WTC11 (cell line): Measurements from ENCODE around the gene CDH13. TPM values are rescaled to one million over a fixed set of nuclear protein-coding genes. Genes with fewer than 3 reads are reported as not detected.

ENCODE experiments used
- ATAC-seq: fragments of 200-7000 bp; cut with Tn5 transposase; 2 replicates; pipeline ENCODE4 v1.10.0; 2021; ENCODE audit warnings: mild to moderate bottlenecking, moderate library complexity
- CTCF ChIA-PET: fragments of 300-600 bp; sonication (Branson Sonifier 250); formaldehyde crosslinking; loops from one replicate; lab custom pipeline; 2021; ENCODE audit warnings: antibody characterized with exemption; lab: Charles Lee
- POLR2A ChIA-PET: fragments of 350-600 bp; sonication (Branson Sonifier 250); formaldehyde crosslinking; loops from one replicate; lab custom pipeline; 2021; ENCODE audit warnings: antibody characterized with exemption; lab: Charles Lee
- DNase-seq: peaks from one replicate; pipeline ENCODE4 v3.0.0; 2021; ENCODE audit warnings: low spot score
- H3K27ac Mint-ChIP-seq: 2 replicates; pipeline ENCODE4 v1.8.0; 2021; ENCODE audit warnings: mixed read lengths
- H3K27me3 Mint-ChIP-seq: 2 replicates; pipeline ENCODE4 v1.8.0; 2021; ENCODE audit warnings: low read depth, mild to moderate bottlenecking, moderate library complexity, mixed read lengths
- H3K36me3 Mint-ChIP-seq: 2 replicates; pipeline ENCODE4 v1.8.0; 2021; ENCODE audit warnings: mixed read lengths
- H3K4me1 Mint-ChIP-seq: 2 replicates; pipeline ENCODE4 v1.8.0; 2022; ENCODE audit warnings: mixed read lengths
- H3K4me3 Mint-ChIP-seq: 2 replicates; pipeline ENCODE4 v1.8.0; 2021; ENCODE audit warnings: mild to moderate bottlenecking, moderate library complexity, mixed read lengths
- H3K9me3 Mint-ChIP-seq: 2 replicates; pipeline ENCODE4 v1.8.0; 2021; ENCODE audit warnings: mixed read lengths
- ATF1 ChIP-seq: sonication (generic); formaldehyde crosslinking; IDR thresholded peaks from 2 replicates; pipeline ENCODE4 v1.8.1; 2023; ENCODE audit warnings: mild to moderate bottlenecking, moderate library complexity, missing genetic modification reagents
- CBFB ChIP-seq: sonication (generic); formaldehyde crosslinking; IDR thresholded peaks from 2 replicates; pipeline ENCODE4 v1.8.1; 2022; ENCODE audit warnings: mild to moderate bottlenecking, low read depth, missing genetic modification reagents
- EMX1 ChIP-seq: fragments of 250-450 bp; sonication (Bioruptor Pico); IDR thresholded peaks from 2 replicates; pipeline ENCODE4 v1.8.0; 2021; ENCODE audit warnings: mild to moderate bottlenecking
- FOXK1 ChIP-seq: sonication (generic); formaldehyde crosslinking; IDR thresholded peaks from 2 replicates; pipeline ENCODE4 v1.8.0; 2022; ENCODE audit warnings: mild to moderate bottlenecking, moderate library complexity, missing genetic modification reagents
- GRHL2 ChIP-seq: fragments of 250-450 bp; sonication (Bioruptor Pico); IDR thresholded peaks from 2 replicates; pipeline ENCODE4 v1.8.0; 2022; ENCODE audit warnings: mild to moderate bottlenecking, moderate library complexity; ENCODE audit not compliant: insufficient replicate concordance, severe bottlenecking
- JAZF1 ChIP-seq: fragments of 250-450 bp; sonication (Bioruptor Pico); IDR thresholded peaks from 2 replicates; pipeline ENCODE4 v1.9.0; 2021; ENCODE audit warnings: moderate library complexity, mild to moderate bottlenecking, inconsistent platforms
- JUN ChIP-seq: sonication (generic); formaldehyde crosslinking; IDR thresholded peaks from 2 replicates; pipeline ENCODE4 v1.8.0; 2023; ENCODE audit warnings: mild to moderate bottlenecking, missing genetic modification reagents
- NFYB ChIP-seq: sonication (generic); formaldehyde crosslinking; conservative IDR thresholded peaks from 2 replicates; pipeline ENCODE4 v1.8.0; 2022; ENCODE audit warnings: low read depth, missing genetic modification reagents
- NR2C2 ChIP-seq: sonication (generic); formaldehyde crosslinking; IDR thresholded peaks from 2 replicates; pipeline ENCODE4 v1.8.0; 2022; ENCODE audit warnings: mild to moderate bottlenecking, missing genetic modification reagents
- ZNF396 ChIP-seq: fragments of 250-450 bp; sonication (Bioruptor Pico); IDR thresholded peaks from 2 replicates; pipeline ENCODE4 v1.8.0; 2021; ENCODE audit warnings: mild to moderate bottlenecking, moderate library complexity, borderline replicate concordance
- ZNF423 ChIP-seq: fragments of 250-450 bp; sonication (Bioruptor Pico); IDR thresholded peaks from 2 replicates; pipeline ENCODE4 v2.1.2; 2022; ENCODE audit warnings: mild to moderate bottlenecking, moderate library complexity
- ZNF671 ChIP-seq: fragments of 250-450 bp; sonication (Bioruptor Pico); IDR thresholded peaks from 2 replicates; pipeline ENCODE4 v1.8.0; 2021; ENCODE audit warnings: mild to moderate bottlenecking
- total RNA-seq: library from RNA; stranded (reverse); gene quantifications from 3 replicates; pipeline ENCODE4 v1.2.3, GENCODE V29; 2021
- TF ChIP-seq, protein P1 (sequence below): fragments of 250-450 bp; sonication (Bioruptor Pico); IDR thresholded peaks from 2 replicates; pipeline ENCODE4 v1.9.0; 2021; ENCODE audit warnings: moderate library complexity, mild to moderate bottlenecking, inconsistent platforms, borderline replicate concordance
- TF ChIP-seq, protein P2 (sequence below): sonication (generic); formaldehyde crosslinking; IDR thresholded peaks from 2 replicates; pipeline ENCODE4 v1.8.0; 2023; ENCODE audit warnings: missing genetic modification reagents
- TF ChIP-seq, protein P3 (sequence below): sonication (generic); formaldehyde crosslinking; IDR thresholded peaks from 2 replicates; pipeline ENCODE4 v1.8.0; 2023; ENCODE audit warnings: mild to moderate bottlenecking, missing genetic modification reagents
- TF ChIP-seq, protein P4 (sequence below): sonication (generic); formaldehyde crosslinking; IDR thresholded peaks from 2 replicates; pipeline ENCODE4 v1.8.1; 2023; ENCODE audit warnings: mild to moderate bottlenecking, missing genetic modification reagents, moderate library complexity
- TF ChIP-seq, protein P5 (sequence below): sonication (generic); formaldehyde crosslinking; IDR thresholded peaks from 2 replicates; pipeline ENCODE4 v1.8.1; 2023; ENCODE audit warnings: mild to moderate bottlenecking, moderate library complexity, missing genetic modification reagents
- TF ChIP-seq, protein P6 (sequence below): sonication (generic); formaldehyde crosslinking; IDR thresholded peaks from 2 replicates; pipeline ENCODE4 v1.8.1; 2022; ENCODE audit warnings: mild to moderate bottlenecking, moderate library complexity, missing genetic modification reagents
- TF ChIP-seq, protein P7 (sequence below): sonication (generic); formaldehyde crosslinking; IDR thresholded peaks from 2 replicates; pipeline ENCODE4 v1.8.0; 2022; ENCODE audit warnings: mild to moderate bottlenecking, missing genetic modification reagents
- TF ChIP-seq, protein P8 (sequence below): sonication (generic); formaldehyde crosslinking; IDR thresholded peaks from 2 replicates; pipeline ENCODE4 v1.8.1; 2023; ENCODE audit warnings: mild to moderate bottlenecking, missing genetic modification reagents
- TF ChIP-seq, protein P9 (sequence below): sonication (generic); formaldehyde crosslinking; conservative IDR thresholded peaks from 2 replicates; pipeline ENCODE4 v1.8.1; 2023; ENCODE audit warnings: mild to moderate bottlenecking, low read depth, missing genetic modification reagents, moderate library complexity

CDH13 gene
- total RNA-seq, 1 experiment from 2014 or later = 0.81 TPM

DNA sequence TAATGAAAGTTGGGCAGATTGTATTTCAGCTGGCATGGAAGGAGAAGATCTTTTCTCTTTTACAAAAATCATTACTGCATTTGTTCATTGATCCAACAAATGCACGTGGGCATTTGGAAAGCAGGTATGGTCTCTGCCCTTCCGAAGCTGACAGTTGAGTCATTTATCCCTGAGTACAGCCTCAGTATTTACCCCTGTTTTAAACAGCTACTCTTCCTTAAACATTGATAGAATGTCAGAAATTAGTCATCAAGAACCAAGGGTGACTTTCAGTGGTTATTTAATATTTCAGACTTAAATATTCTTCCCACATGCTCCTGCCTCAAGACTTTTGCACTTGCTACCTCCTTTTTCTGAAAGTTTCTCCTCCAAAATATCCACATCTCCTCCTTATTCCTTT is 954.3 kb downstream of the CDH13 start:
- Mint-ChIP-seq H3K27me3 (peaks cover 46% of the 10 kb centered on the region), H3K9me3 (peaks cover 7% of the 10 kb centered on the region), H3K27ac (no peak overlapping the region)
- ChIA-PET CTCF (no interaction called here), POLR2A (no interaction called here)
- ATAC-seq (no peak), DNase-seq (no peak)
- TF ChIP-seq, protein P1, sequence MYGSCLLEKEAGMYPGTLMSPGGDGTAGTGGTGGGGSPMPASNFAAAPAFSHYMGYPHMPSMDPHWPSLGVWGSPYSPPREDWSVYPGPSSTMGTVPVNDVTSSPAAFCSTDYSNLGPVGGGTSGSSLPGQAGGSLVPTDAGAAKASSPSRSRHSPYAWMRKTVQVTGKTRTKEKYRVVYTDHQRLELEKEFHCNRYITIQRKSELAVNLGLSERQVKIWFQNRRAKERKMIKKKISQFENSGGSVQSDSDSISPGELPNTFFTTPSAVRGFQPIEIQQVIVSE = no peak
- TF ChIP-seq JUN (CRISPR knock-in tag) (no peak), JAZF1 (CRISPR knock-in tag) (no peak), ZNF423 (CRISPR knock-in tag) (no peak), NR2C2 (CRISPR knock-in tag) (no peak), ZNF671 (CRISPR knock-in tag) (no peak), ATF1 (CRISPR knock-in tag) (no peak), CBFB (CRISPR knock-in tag) (no peak)
- TF ChIP-seq, all 79 proteins: peak for 0
- no peak overlapping the region for H3K4me3 Mint-ChIP-seq
- no peaks in the 10 kb centered on the region for H3K36me3 Mint-ChIP-seq
- peaks cover 24% of the 10 kb centered on the region for H3K4me1 Mint-ChIP-seq

DNA sequence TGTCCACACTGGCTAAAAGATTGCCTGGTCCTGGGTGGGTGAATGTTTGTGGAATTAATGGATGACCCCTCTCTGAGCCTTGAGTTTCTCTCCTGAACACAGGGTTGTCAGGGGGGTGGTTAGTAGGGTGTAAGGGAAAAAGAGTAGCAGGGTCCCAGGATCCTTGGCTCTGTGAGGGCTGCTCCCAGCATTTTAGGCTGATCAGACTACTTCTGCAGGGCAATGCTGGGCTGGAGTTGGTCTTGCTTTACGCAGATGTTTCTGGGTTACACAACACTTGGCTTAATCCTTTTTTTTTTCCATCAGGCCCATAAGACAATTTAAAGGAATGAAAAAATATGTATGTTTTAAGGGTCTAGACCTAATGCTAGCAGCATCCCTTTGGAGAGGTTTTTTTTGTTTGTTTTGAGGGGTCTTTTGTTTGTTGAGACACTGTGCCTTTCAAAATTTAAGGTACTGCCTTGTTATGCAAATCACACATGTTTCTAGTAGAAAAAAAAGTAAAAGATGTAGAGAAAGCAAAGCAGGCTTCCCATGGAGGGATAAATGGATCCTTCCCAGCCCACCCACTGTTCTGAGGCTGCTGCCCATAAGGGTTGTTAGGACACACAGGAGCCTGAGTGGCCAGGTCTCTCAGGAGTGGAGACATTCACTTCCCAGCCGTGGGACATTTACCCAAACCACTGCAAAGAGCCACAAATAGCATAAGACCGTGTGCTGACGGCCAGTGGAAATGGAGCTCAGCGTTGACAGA is 955.4 kb downstream of the CDH13 start:
- ATAC-seq (peak; percentile 69), DNase-seq (peak; percentile 22)
- ChIA-PET CTCF (no interaction called here), POLR2A (no interaction called here)
- peaks cover 46% of the 10 kb centered on the region for H3K27me3 Mint-ChIP-seq
- H3K4me3 Mint-ChIP-seq = no peak overlapping the region; the same call in 1 of the 2 replicates
- no peak overlapping the region for H3K27ac Mint-ChIP-seq
- H3K9me3 Mint-ChIP-seq = peaks cover 5% of the 10 kb centered on the region; the same call in 1 of the 2 replicates
- peaks cover 35% of the 10 kb centered on the region for H3K4me1 Mint-ChIP-seq
- no peaks in the 10 kb centered on the region for H3K36me3 Mint-ChIP-seq
- TF ChIP-seq, protein P2, sequence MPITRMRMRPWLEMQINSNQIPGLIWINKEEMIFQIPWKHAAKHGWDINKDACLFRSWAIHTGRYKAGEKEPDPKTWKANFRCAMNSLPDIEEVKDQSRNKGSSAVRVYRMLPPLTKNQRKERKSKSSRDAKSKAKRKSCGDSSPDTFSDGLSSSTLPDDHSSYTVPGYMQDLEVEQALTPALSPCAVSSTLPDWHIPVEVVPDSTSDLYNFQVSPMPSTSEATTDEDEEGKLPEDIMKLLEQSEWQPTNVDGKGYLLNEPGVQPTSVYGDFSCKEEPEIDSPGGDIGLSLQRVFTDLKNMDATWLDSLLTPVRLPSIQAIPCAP = no peak
- TF ChIP-seq, protein P3, sequence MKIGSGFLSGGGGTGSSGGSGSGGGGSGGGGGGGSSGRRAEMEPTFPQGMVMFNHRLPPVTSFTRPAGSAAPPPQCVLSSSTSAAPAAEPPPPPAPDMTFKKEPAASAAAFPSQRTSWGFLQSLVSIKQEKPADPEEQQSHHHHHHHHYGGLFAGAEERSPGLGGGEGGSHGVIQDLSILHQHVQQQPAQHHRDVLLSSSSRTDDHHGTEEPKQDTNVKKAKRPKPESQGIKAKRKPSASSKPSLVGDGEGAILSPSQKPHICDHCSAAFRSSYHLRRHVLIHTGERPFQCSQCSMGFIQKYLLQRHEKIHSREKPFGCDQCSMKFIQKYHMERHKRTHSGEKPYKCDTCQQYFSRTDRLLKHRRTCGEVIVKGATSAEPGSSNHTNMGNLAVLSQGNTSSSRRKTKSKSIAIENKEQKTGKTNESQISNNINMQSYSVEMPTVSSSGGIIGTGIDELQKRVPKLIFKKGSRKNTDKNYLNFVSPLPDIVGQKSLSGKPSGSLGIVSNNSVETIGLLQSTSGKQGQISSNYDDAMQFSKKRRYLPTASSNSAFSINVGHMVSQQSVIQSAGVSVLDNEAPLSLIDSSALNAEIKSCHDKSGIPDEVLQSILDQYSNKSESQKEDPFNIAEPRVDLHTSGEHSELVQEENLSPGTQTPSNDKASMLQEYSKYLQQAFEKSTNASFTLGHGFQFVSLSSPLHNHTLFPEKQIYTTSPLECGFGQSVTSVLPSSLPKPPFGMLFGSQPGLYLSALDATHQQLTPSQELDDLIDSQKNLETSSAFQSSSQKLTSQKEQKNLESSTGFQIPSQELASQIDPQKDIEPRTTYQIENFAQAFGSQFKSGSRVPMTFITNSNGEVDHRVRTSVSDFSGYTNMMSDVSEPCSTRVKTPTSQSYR (CRISPR knock-in tag) = no peak
- TF ChIP-seq ZNF396 (CRISPR knock-in tag) (no peak), EMX1 (CRISPR knock-in tag) (no peak), NFYB (CRISPR knock-in tag) (no peak), FOXK1 (no peak), GRHL2 (CRISPR knock-in tag) (no peak)
- TF ChIP-seq, protein P4, sequence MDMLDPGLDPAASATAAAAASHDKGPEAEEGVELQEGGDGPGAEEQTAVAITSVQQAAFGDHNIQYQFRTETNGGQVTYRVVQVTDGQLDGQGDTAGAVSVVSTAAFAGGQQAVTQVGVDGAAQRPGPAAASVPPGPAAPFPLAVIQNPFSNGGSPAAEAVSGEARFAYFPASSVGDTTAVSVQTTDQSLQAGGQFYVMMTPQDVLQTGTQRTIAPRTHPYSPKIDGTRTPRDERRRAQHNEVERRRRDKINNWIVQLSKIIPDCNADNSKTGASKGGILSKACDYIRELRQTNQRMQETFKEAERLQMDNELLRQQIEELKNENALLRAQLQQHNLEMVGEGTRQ (CRISPR knock-in tag) = no peak
- TF ChIP-seq, protein P5, sequence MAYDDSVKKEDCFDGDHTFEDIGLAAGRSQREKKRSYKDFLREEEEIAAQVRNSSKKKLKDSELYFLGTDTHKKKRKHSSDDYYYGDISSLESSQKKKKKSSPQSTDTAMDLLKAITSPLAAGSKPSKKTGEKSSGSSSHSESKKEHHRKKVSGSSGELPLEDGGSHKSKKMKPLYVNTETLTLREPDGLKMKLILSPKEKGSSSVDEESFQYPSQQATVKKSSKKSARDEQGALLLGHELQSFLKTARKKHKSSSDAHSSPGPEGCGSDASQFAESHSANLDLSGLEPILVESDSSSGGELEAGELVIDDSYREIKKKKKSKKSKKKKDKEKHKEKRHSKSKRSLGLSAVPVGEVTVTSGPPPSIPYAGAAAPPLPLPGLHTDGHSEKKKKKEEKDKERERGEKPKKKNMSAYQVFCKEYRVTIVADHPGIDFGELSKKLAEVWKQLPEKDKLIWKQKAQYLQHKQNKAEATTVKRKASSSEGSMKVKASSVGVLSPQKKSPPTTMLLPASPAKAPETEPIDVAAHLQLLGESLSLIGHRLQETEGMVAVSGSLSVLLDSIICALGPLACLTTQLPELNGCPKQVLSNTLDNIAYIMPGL = no peak
- TF ChIP-seq, protein P6, sequence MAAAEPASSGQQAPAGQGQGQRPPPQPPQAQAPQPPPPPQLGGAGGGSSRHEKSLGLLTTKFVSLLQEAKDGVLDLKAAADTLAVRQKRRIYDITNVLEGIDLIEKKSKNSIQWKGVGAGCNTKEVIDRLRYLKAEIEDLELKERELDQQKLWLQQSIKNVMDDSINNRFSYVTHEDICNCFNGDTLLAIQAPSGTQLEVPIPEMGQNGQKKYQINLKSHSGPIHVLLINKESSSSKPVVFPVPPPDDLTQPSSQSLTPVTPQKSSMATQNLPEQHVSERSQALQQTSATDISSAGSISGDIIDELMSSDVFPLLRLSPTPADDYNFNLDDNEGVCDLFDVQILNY (CRISPR knock-in tag) = no peak
- TF ChIP-seq, protein P7, sequence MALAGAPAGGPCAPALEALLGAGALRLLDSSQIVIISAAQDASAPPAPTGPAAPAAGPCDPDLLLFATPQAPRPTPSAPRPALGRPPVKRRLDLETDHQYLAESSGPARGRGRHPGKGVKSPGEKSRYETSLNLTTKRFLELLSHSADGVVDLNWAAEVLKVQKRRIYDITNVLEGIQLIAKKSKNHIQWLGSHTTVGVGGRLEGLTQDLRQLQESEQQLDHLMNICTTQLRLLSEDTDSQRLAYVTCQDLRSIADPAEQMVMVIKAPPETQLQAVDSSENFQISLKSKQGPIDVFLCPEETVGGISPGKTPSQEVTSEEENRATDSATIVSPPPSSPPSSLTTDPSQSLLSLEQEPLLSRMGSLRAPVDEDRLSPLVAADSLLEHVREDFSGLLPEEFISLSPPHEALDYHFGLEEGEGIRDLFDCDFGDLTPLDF (CRISPR knock-in tag) = no peak
- TF ChIP-seq, protein P8, sequence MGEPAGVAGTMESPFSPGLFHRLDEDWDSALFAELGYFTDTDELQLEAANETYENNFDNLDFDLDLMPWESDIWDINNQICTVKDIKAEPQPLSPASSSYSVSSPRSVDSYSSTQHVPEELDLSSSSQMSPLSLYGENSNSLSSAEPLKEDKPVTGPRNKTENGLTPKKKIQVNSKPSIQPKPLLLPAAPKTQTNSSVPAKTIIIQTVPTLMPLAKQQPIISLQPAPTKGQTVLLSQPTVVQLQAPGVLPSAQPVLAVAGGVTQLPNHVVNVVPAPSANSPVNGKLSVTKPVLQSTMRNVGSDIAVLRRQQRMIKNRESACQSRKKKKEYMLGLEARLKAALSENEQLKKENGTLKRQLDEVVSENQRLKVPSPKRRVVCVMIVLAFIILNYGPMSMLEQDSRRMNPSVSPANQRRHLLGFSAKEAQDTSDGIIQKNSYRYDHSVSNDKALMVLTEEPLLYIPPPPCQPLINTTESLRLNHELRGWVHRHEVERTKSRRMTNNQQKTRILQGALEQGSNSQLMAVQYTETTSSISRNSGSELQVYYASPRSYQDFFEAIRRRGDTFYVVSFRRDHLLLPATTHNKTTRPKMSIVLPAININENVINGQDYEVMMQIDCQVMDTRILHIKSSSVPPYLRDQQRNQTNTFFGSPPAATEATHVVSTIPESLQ (CRISPR knock-in tag) = no peak
- TF ChIP-seq, protein P9, sequence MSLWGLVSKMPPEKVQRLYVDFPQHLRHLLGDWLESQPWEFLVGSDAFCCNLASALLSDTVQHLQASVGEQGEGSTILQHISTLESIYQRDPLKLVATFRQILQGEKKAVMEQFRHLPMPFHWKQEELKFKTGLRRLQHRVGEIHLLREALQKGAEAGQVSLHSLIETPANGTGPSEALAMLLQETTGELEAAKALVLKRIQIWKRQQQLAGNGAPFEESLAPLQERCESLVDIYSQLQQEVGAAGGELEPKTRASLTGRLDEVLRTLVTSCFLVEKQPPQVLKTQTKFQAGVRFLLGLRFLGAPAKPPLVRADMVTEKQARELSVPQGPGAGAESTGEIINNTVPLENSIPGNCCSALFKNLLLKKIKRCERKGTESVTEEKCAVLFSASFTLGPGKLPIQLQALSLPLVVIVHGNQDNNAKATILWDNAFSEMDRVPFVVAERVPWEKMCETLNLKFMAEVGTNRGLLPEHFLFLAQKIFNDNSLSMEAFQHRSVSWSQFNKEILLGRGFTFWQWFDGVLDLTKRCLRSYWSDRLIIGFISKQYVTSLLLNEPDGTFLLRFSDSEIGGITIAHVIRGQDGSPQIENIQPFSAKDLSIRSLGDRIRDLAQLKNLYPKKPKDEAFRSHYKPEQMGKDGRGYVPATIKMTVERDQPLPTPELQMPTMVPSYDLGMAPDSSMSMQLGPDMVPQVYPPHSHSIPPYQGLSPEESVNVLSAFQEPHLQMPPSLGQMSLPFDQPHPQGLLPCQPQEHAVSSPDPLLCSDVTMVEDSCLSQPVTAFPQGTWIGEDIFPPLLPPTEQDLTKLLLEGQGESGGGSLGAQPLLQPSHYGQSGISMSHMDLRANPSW (CRISPR knock-in tag) = no peak
